Measurements from ENCODE around the gene RPS26. TPM values are rescaled to one million over a fixed set of nuclear protein-coding genes. Genes with fewer than 3 reads are reported as not detected.

The RPS26 gene
- 347 TPM for polyA plus RNA-seq (2012; ENCODE audit: insufficient read depth, insufficient read length, low read depth)

DNA sequence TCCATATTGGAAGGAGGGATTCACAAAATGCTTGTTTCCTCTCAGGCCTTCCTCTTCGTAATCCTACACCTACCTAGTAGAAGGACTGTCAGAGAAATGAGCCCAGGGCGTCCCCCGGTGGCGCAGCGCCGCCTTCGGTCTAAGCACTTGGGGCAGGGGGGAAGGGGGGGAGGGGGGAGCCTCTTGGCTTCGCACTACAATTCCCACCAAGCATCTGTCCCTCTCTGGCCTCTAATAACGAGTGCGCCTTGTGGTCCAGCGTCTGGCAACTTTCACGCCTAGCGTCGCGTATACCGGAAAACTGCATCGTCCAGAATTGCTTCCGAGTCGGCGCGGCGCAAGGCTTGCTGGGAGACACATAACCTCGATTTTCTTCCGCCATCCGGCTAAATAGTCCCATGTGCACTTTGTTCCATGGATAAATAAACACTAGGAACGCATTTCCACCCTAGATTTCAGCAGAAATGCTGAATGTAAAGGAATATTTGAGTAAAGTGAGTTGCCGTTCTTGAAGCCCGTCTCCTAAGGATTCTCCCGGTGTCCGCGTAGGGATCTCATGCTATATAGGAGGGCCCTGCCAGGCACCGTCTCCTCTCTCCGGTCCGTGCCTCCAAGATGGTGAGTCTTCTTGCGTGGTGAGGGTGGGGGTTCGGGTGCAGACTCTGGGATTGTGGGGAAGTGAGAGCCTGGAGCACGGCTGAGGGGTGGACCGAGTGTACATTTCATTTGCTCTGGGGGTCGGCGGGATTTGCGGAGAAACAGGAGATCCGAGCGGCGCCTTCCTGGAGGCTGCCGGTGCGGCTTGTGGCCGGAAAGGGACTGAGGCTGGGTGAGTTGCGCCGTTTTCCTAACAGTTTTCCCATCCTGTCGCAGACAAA, at the start of gene RPS26:
TSS of gene RPS26 (plus strand) at position 367 of the 878 bp plus-strand sequence. CDS start at position 616, 249 bp downstream.
- peak within 1 kb of the TSS; percentile 92 for H3K4me3 ChIP-seq (ENCODE audit: low read depth, low read length)
- peak; percentile 96 for DNase-seq
- H3K36me3 ChIP-seq, result peaks cover 42% of the 10 kb centered on the region
- H3K27me3 ChIP-seq, result no peaks in the 10 kb centered on the region
- no peaks in the 10 kb centered on the region; the same call in 1 of the 2 replicates for H3K4me1 ChIP-seq
- TF ChIP-seq, protein P1, sequence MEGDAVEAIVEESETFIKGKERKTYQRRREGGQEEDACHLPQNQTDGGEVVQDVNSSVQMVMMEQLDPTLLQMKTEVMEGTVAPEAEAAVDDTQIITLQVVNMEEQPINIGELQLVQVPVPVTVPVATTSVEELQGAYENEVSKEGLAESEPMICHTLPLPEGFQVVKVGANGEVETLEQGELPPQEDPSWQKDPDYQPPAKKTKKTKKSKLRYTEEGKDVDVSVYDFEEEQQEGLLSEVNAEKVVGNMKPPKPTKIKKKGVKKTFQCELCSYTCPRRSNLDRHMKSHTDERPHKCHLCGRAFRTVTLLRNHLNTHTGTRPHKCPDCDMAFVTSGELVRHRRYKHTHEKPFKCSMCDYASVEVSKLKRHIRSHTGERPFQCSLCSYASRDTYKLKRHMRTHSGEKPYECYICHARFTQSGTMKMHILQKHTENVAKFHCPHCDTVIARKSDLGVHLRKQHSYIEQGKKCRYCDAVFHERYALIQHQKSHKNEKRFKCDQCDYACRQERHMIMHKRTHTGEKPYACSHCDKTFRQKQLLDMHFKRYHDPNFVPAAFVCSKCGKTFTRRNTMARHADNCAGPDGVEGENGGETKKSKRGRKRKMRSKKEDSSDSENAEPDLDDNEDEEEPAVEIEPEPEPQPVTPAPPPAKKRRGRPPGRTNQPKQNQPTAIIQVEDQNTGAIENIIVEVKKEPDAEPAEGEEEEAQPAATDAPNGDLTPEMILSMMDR (IDR thresholded peaks at IDR 0.05; ENCODE audit: low read depth, low read length), result peak; percentile 56
- no peaks in the 10 kb centered on the region for H3K9me3 ChIP-seq

DNA sequence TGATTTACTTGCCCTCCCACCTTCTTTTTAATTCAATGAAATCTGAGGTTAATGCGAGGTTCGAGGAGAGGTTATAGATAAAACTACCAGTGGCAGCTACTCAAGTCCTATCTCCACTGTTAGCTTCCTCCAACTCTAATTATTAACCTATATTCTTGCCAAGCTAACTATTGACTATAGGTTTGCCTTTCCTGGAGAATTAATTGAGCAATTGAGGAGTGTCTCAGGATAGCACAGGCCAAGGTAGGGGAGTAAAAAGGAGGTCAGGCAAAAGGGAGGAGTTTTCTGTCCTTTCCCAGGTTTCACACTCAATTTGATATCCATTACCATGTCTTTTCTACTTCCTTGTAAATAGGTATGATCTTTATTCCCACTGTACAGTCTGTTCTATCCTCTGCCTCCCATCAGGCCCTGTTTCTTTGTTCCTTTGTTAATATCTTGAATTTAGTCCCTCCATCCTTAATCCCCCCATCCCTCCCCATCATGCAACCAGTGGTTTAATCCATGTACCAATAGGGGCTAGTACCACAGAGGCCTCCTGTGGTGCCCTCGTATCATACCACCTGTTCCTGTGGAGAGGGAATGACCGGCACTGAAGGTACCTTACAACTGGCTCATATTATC, 48.4 kb upstream of the RPS26 start:
- no peak overlapping the region for H3K4me3 ChIP-seq (ENCODE audit: low read depth, low read length)
- no peak for DNase-seq
- peaks cover 36% of the 10 kb centered on the region for H3K36me3 ChIP-seq
- no peaks in the 10 kb centered on the region for H3K9me3 ChIP-seq
- TF ChIP-seq, protein P1 (IDR thresholded peaks at IDR 0.05; ENCODE audit: low read depth, low read length), result no peak
- no peaks in the 10 kb centered on the region for H3K27me3 ChIP-seq
- H3K4me1 ChIP-seq, result no peaks in the 10 kb centered on the region

DNA sequence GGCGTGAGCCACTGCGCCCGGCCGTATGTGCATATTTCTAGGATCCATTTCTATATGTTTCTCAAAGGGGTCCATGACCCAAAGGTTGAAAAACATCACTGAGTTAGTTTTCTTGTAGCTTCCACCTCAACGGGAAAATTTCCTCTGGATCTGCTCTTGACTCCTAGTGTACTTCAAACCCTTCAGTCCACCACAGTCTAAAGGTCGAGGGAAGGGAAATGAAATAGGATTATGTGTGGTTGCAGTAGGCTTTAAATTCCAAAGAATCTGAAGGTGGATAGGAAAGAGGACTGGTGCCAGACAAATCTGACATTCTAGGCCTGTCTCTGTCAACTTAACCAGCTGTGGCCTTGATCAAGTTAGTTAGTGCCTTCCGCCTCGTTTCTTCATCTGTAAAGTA, 46.4 kb upstream of the RPS26 start:
- TF ChIP-seq, protein P1 (IDR thresholded peaks at IDR 0.05; ENCODE audit: low read depth, low read length), result no peak
- Histone ChIP-seq H3K4me3 (ENCODE audit: low read depth, low read length) (no peak overlapping the region), H3K4me1 (no peaks in the 10 kb centered on the region), H3K27me3 (no peaks in the 10 kb centered on the region), H3K36me3 (peaks cover 23% of the 10 kb centered on the region), H3K9me3 (no peaks in the 10 kb centered on the region)
- DNase-seq, result no peak

DNA sequence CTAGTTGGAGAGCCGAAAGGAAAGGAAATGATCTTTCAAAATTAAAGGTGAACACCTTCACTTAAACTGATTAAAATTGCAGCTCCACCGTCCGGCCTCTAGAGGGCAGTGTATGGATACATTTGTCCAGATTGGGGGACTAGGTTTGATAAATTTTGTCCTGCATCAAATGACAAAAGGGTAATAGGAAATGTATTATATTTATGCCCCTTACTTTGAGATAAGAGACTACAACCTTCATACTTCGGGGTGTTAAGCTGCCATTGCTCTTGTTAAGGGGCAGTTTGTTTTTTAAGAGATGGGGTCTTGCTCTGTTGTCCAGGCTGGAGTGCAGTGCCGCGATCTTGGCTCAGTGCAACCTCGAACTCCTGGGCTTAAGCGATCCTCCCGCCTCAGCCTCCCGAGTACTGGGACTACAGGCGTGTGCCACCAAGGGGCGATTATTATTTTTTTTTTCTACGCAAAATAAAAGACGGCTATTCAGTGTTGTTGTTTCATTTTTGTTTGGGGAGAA, 45.5 kb upstream of the RPS26 start:
- peaks cover 16% of the 10 kb centered on the region for H3K36me3 ChIP-seq
- peak; percentile 35 for DNase-seq
- H3K27me3 ChIP-seq, result no peaks in the 10 kb centered on the region
- TF ChIP-seq, protein P1 (IDR thresholded peaks at IDR 0.05; ENCODE audit: low read depth, low read length), result peak; percentile 91
- H3K4me1 ChIP-seq, result no peaks in the 10 kb centered on the region
- H3K4me3 ChIP-seq (ENCODE audit: low read depth, low read length), result peak overlapping the region; percentile 64
- no peaks in the 10 kb centered on the region for H3K9me3 ChIP-seq

DNA sequence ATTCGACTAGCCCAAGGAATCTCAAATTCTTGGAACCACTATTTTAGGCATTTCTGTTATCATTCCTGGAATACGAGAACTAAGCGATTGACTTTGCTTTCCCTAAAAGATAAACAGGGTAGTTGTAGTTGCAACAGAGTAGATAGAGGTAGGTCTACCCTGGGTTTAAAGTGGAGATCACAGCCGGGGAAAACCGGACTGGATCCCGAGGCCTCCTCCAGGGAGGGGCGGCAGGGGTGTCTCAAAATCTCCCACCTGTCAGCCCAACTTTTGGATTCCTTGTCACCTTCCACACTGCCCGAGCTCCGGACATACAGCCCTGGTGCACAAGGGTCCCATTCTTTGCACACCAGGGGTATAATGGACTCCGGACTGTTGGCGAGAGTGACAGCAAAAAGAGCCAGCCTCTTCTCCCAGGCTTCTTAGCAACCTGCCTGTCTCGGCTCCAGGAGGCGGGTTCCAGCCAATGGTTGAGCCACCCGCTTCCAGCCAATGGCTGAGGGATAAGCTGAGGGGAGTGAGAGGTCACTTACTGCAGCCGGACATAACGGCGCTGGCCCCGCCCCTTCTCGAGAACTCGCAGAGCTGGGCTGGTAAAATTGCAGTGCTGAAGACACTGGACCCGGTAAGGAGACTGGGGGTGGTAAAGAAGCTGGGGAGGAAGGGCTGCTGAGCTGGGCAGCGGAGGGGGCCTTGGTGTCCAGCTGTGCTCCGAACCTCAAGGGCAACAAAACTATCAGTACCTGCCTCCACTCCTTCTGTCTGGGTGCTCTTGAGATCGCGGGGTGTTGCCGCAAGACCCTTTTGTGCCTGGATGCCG, 44.8 kb upstream of the RPS26 start, which contains the start of gene SUOX:
TSS of gene SUOX (plus strand) at position 562 of the 820 bp plus-strand sequence. CDS start 4,946 bp downstream, outside the sequence.
- Histone ChIP-seq H3K4me3 (ENCODE audit: low read depth, low read length) (peak within 1 kb of the TSS; percentile 64), H3K36me3 (peaks cover 13% of the 10 kb centered on the region), H3K9me3 (no peaks in the 10 kb centered on the region), H3K27me3 (no peaks in the 10 kb centered on the region), H3K4me1 (no peaks in the 10 kb centered on the region)
- DNase-seq, result peak; percentile 96
- TF ChIP-seq, protein P1 (IDR thresholded peaks at IDR 0.05; ENCODE audit: low read depth, low read length), result no peak

All from BE2C (cell line).